Heart right ventricle (tissue), 16 donors: ENCODE data around the gene CKMT2. TPM values are rescaled to one million over a fixed set of nuclear protein-coding genes. Genes with fewer than 3 reads are reported as not detected.
A peak's percentile ranks its signal among the peaks of the same experiment; 100 is the strongest.

ENCODE experiments used
- ATAC-seq, 8 donors: fragments of 200-7000 bp; cut with Tn5 transposase; one replicate each; pipeline ENCODE4 v1.9.1; 2020; ENCODE audit warnings: mild to moderate bottlenecking in 8 of 8, moderate library complexity in 8 of 8, moderate number of reproducible peaks in 1 of 8
- DNase-seq, 2 donors: peaks; one replicate each; pipeline ENCODE4 v3.0.0-alpha.2; 2020
- H3K27ac ChIP-seq, 10 donors: fragments of 200-600 bp; sonication (generic) in 2 of 10; one replicate each; pipeline versions ENCODE4 v1.5.0 to v1.8.0; 2020 to 2022; ENCODE audit warnings: mild to moderate bottlenecking in 3 of 10
- H3K27me3 ChIP-seq, 7 donors: fragments of 200-600 bp; one replicate each; pipeline ENCODE4 v1.8.0; 2021 to 2022; ENCODE audit warnings: mild to moderate bottlenecking in 2 of 7
- H3K36me3 ChIP-seq, 9 donors: fragments of 200-600 bp; sonication (generic) in 1 of 9; one replicate each; pipeline versions ENCODE4 v1.5.0 to v1.8.0; 2020 to 2022; ENCODE audit warnings: mild to moderate bottlenecking in 2 of 9
- H3K4me1 ChIP-seq, 9 donors: fragments of 200-600 bp; sonication (generic) in 1 of 9; one replicate each; pipeline versions ENCODE4 v1.5.0 to v1.8.0; 2020 to 2022; ENCODE audit warnings: mild to moderate bottlenecking in 4 of 9
- H3K4me3 ChIP-seq, 10 donors: fragments of 200-600 bp; sonication (generic) in 2 of 10; one replicate each; pipeline versions ENCODE4 v1.5.0 to v1.8.0; 2020 to 2022; ENCODE audit warnings: mild to moderate bottlenecking in 7 of 10, moderate library complexity in 2 of 10
- H3K9me3 ChIP-seq, 11 donors: fragments of 200-600 bp in 10 of 11; sonication (generic) in 2 of 11; one replicate each; pipeline versions ENCODE4 v1.5.0 to v1.8.0; 2013 to 2022; ENCODE audit warnings: mild to moderate bottlenecking in 2 of 11, control low read depth in 1 of 11, moderate library complexity in 1 of 11
- WGBS, 2 donors: extraction: QIAGEN DNeasy Blood & Tissue Kit; methylation state at CpG; one replicate each; pipeline ENCODE4 v1.1.7; 2013; ENCODE audit warnings: inconsistent platforms in 1 of 2; 5-methylcytosine and 5-hydroxymethylcytosine counted together
- intact Hi-C, 10 donors: fragments of 100-400 bp; cut with DNase I; formaldehyde crosslinking; loops; one replicate each; pipeline versions ENCODE4 v1.11.1 to v1.14.2; 2022
- polyA plus RNA-seq, 2 donors: library from polyadenylated mRNA; stranded (reverse); fragments of 200-250 nt; gene quantifications; one replicate each; pipeline ENCODE4 v1.2.3, GENCODE V29; 2013
- total RNA-seq, 10 donors: library from RNA; stranded (reverse); fragmentation: NEBNext Ultra II Directional in 3 of 10; extraction: Animal tissue kit (Norgen Biotek cat#: 25700) in 3 of 10; gene quantifications; one replicate each; pipeline versions ENCODE4 v1.2.1 to v1.2.4, GENCODE V29; 2021 to 2023
- TF ChIP-seq, protein P1 (sequence below), 9 donors: fragments of 200-600 bp; sonication (generic) in 2 of 9; IDR thresholded peaks; one replicate each; pipeline versions ENCODE4 v1.5.0 to v1.8.0; 2021 to 2022; ENCODE audit warnings: antibody characterized with exemption in 9 of 9, mild to moderate bottlenecking in 5 of 9, moderate library complexity in 1 of 9
- donor health status: Arrhythmogenic right ventricular cardiomyopathy.
- donor health status: ischemic (EF 13 %, LVEDD 7.1; RV severe dilation, severe dysfunction).
- donor health status: healthy with polysubstance abuse.
- donor health status: DM: no; HTN: yes; CAD: no.
- donor health status: DM: no; HTN: no; CAD: no.
- donor health status: ischemic (EF 25% LVEDD 6.9; RV normal size, moderate dysfunction).
- donor health status: ischemic (EF 25% LVEDD 5.7; RV mildly dilated, moderate dysfunction).
- donor health status: healthy.
- donor health status: DM: yes; HTN: yes; CAD: no.
- donor health status: Ischemic cardiomyopathy.
- donor health status: ischemic (EF 35%, LVEDD 5.7; RV mildly dilated, moderate dysfunction).
- donor health status: nonischemic (EF 11% LVEDD 7.7; RV severe dilation, severe dysfunction).
- donor health status: DM: yes; HTN: yes; CAD: no.
- donor health status: PGD.
- donor health status: ischemic (EF 29% LVEDD 5.4; RV normal size, mild dysfunction).
- donor health status: nonischemic (EF 23%, LVEDD 6.1; RV moderate dilation, normal function).

The CKMT2 gene
- total and polyA plus RNA-seq, 12 donors: 1,088 to 2,236 (median 1,671) TPM

DNA sequence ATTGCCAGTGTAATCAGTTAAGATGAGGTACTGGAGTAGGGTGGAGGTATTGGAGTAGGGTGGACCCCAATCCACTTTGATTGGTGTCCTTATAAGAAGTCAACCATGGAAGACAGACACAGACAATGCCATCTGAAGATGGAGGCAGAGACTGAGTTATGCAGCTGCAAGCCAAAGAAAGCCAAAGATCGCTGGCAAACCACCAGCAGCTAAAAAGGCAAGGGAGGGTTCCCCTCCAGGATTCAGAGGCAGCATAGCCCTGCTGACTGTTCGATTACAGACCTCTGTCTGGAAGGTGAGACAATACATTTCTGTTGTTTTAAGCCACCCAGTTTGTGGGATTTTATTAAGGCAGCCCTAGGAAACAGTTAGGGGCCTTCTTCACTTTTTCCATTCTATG is 30.5 kb upstream of the CKMT2 start:
- peaks cover 0 to 9% (median 4%) of the 10 kb centered on the region in 9 donors for H3K4me1 ChIP-seq
- H3K4me3 ChIP-seq: no peak overlapping the region
- intact Hi-C loops: no loop called here
- H3K36me3 ChIP-seq: peaks cover 0 to 27% (median 0%) of the 10 kb centered on the region in 9 donors
- 30 to 33% methylated on average over 2 of the region's 2 CpGs for WGBS, 2 donors
- ATAC-seq: peak in 6 of 8 donors; percentile 34 to 75 (median 68)
- H3K27ac ChIP-seq: no peak overlapping the region
- TF ChIP-seq, protein P1, sequence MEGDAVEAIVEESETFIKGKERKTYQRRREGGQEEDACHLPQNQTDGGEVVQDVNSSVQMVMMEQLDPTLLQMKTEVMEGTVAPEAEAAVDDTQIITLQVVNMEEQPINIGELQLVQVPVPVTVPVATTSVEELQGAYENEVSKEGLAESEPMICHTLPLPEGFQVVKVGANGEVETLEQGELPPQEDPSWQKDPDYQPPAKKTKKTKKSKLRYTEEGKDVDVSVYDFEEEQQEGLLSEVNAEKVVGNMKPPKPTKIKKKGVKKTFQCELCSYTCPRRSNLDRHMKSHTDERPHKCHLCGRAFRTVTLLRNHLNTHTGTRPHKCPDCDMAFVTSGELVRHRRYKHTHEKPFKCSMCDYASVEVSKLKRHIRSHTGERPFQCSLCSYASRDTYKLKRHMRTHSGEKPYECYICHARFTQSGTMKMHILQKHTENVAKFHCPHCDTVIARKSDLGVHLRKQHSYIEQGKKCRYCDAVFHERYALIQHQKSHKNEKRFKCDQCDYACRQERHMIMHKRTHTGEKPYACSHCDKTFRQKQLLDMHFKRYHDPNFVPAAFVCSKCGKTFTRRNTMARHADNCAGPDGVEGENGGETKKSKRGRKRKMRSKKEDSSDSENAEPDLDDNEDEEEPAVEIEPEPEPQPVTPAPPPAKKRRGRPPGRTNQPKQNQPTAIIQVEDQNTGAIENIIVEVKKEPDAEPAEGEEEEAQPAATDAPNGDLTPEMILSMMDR (IDR thresholded peaks at IDR 0.05): peak in 3 of 9 donors; percentile 19 to 36 (median 29)
- no peaks in the 10 kb centered on the region for H3K9me3 ChIP-seq
- no peaks in the 10 kb centered on the region for H3K27me3 ChIP-seq
- peak in 1 of 2 donors; percentile 37 for DNase-seq

DNA sequence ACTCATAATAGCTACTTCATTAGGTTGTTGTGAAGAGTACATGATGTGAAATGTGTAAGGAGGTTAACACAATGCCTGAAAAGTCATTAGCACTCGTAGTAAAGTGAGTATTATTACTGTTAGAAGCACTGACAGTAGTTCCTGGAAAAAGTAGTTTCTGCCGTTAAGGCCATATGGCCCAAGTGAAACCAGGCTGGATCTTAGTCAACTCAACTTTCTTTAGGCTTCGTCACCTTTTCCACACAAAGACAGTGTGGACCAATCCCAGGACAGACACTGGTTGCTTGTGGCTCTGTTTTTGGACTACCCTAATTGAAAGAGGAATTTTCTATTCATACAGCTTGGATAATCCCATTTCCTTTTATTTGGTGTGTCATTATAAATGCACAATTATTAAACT is 29.4 kb upstream of the CKMT2 start:
- Histone ChIP-seq H3K4me1 (peaks cover 0 to 9% (median 4%) of the 10 kb centered on the region in 9 donors), H3K27ac (no peak overlapping the region), H3K27me3 (no peaks in the 10 kb centered on the region), H3K36me3 (peaks cover 0 to 37% (median 0%) of the 10 kb centered on the region in 9 donors), H3K4me3 (no peak overlapping the region), H3K9me3 (no peaks in the 10 kb centered on the region)
- DNase-seq (no peak), ATAC-seq (no peak)
- TF ChIP-seq, protein P1 (IDR thresholded peaks at IDR 0.05): no peak
- WGBS, 2 donors: 93 to 98% methylated on average over 3 of the region's 3 CpGs
- intact Hi-C loops: no loop called here

DNA sequence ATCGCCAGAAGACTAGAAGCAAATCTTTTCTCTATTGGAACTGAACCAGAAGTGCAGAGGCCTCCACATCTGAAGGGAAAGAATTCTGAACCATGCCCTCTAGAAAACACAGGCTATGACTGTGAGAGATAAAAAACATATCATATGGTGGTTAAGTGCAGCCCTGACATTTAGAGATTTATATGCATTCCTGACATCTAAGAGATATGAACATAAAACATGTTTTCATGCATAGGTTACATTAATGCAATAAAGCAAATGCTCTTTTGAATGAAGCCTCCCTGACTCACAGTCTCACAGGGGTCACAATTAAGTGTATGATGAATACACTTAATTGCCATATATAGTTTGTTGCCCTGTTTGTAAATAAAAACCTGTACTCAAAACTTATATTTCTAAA is 28.9 kb upstream of the CKMT2 start:
- Histone ChIP-seq H3K4me1 (peaks cover 0 to 9% (median 0%) of the 10 kb centered on the region in 9 donors), H3K36me3 (peaks cover 0 to 42% (median 0%) of the 10 kb centered on the region in 9 donors), H3K27me3 (no peaks in the 10 kb centered on the region), H3K4me3 (no peak overlapping the region), H3K9me3 (no peaks in the 10 kb centered on the region), H3K27ac (no peak overlapping the region)
- TF ChIP-seq, protein P1 (IDR thresholded peaks at IDR 0.05): no peak
- DNase-seq: no peak
- WGBS, 2 donors: 96 to 100% methylated on average over 1 of the region's 1 CpG
- intact Hi-C loops: no loop called here
- no peak for ATAC-seq

DNA sequence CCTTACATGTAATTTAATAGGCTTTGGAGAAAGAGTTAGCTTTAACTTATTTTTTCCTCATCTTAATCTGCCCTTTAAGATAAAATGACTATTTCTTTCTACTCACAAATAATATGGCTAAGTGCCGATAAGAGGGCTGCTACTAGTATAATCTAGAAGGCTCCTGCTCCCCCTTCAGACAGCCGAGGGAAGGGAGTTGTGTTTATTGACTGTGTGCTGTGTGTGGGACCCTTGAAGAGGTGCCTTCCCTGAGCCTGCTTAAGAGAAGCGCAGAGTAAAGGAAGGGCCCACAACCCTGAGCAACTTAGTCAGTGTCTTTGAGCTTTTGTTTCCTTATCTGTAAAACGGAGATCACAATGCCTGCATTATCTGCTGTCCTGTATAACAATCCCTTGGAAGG is 28.1 kb upstream of the CKMT2 start:
- 65 to 74% methylated on average over 4 of the region's 4 CpGs for WGBS, 2 donors
- no peak for DNase-seq
- H3K9me3 ChIP-seq: no peaks in the 10 kb centered on the region
- no peak overlapping the region for H3K27ac ChIP-seq
- intact Hi-C loops: no loop called here
- H3K36me3 ChIP-seq: peaks cover 0 to 48% (median 0%) of the 10 kb centered on the region in 9 donors
- TF ChIP-seq, protein P1 (IDR thresholded peaks at IDR 0.05): no peak
- ATAC-seq: no peak
- H3K4me1 ChIP-seq: peaks cover 0 to 9% (median 0%) of the 10 kb centered on the region in 9 donors
- H3K4me3 ChIP-seq: no peak overlapping the region
- H3K27me3 ChIP-seq: no peaks in the 10 kb centered on the region
